Measurements from ENCODE around the gene HDAC9.

Gene HDAC9

DNA sequence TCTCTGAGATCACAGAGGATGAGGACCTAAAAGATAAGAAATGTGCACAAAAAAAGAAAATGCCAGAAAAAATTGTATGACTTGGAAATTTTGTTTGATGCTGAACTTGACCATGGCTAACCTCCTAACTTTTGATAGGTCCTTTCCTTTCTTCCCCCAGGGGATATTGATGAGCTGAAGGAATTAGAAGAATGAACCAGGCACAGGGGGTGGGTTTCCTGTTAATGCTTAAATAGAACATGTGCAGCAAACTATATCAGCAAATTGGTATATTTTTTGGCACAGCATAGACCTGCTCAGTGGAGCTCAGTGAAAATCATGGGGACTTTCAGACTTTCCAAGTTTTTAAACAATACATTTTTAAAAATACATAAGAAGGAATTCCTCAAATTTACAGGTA lies 300.7 kb downstream of the HDAC9 start:
- H3K36me3 ChIP-seq (replicated peaks; ENCODE audit: low read depth, low read length): no peaks in the 10 kb centered on the region
- no peak overlapping the region for H3K9ac ChIP-seq (ENCODE audit: low read length)
- no peaks in the 10 kb centered on the region for H3K79me2 ChIP-seq (ENCODE audit: low read length)
- H3K27me3 ChIP-seq (ENCODE audit: low read depth, low read length): no peaks in the 10 kb centered on the region
- H3K27ac ChIP-seq (ENCODE audit: low read length): no peak overlapping the region
- TF ChIP-seq EZH2phosphoT487 (IDR thresholded peaks at IDR 0.05; ENCODE audit: low read depth) (no peak), CTCF (IDR thresholded peaks at IDR 0.05; ENCODE audit: low read depth, low read length) (no peak)
- no peaks in the 10 kb centered on the region for H3K4me1 ChIP-seq (ENCODE audit: low read length)
- H3K9me3 ChIP-seq (ENCODE audit: insufficient read depth, low read length): no peaks in the 10 kb centered on the region
- no peaks in the 10 kb centered on the region for H4K20me1 ChIP-seq (ENCODE audit: insufficient read depth, low read length)
- H3K4me3 ChIP-seq (ENCODE audit: low read length): no peak overlapping the region
- no peak overlapping the region for H3K4me2 ChIP-seq (ENCODE audit: low read length)
- H2AFZ ChIP-seq (ENCODE audit: low read depth, low read length): no peak overlapping the region

- H3K27ac ChIP-seq (ENCODE audit: low read length): no peak overlapping the region
These were observed 302.7 kb downstream of the HDAC9 start for GRCh38 chr7:18798088-18798906.

GRCh38 chr7:18799899-18800298 lies 304.4 kb downstream of the HDAC9 start:
- H3K27me3 ChIP-seq (ENCODE audit: low read depth, low read length): no peaks in the 10 kb centered on the region

More at GRCh38 chr7:18798088-18798906, 302.7 kb downstream of the HDAC9 start:
- Histone ChIP-seq H3K4me3 (ENCODE audit: low read length) (no peak overlapping the region), H3K4me1 (ENCODE audit: low read length) (no peaks in the 10 kb centered on the region), H4K20me1 (ENCODE audit: insufficient read depth, low read length) (no peaks in the 10 kb centered on the region), H3K9ac (ENCODE audit: low read length) (no peak overlapping the region), H3K79me2 (ENCODE audit: low read length) (no peaks in the 10 kb centered on the region), H2AFZ (ENCODE audit: low read depth, low read length) (no peak overlapping the region), H3K36me3 (replicated peaks; ENCODE audit: low read depth, low read length) (no peaks in the 10 kb centered on the region), H3K27me3 (ENCODE audit: low read depth, low read length) (no peaks in the 10 kb centered on the region), H3K4me2 (ENCODE audit: low read length) (no peak overlapping the region), H3K9me3 (ENCODE audit: insufficient read depth, low read length) (no peaks in the 10 kb centered on the region)
- no peak for TF ChIP-seq EZH2phosphoT487 (IDR thresholded peaks at IDR 0.05; ENCODE audit: low read depth)

DNA sequence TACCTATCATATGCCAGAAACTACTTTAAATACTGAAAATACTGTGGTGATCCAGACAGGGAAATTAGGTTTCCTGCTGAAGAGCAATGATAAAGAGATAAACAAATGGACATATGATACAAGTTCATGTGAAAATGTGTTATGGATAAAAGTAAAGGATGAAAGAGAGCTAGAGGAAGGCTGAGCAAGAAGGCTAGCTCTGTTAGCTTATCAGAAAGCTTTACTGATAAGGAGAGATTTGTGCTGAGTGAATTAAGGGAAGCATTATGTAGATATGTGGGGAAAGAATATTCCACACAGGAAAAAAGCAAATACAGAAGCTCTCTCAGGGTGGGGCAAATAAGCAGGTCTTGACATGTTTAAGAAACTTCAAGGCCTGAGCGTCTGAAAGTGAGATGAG lies 308.4 kb downstream of the HDAC9 start:
- TF ChIP-seq EZH2phosphoT487 (IDR thresholded peaks at IDR 0.05; ENCODE audit: low read depth) (no peak), CTCF (IDR thresholded peaks at IDR 0.05; ENCODE audit: low read depth, low read length) (no peak)
- Histone ChIP-seq H4K20me1 (ENCODE audit: insufficient read depth, low read length) (no peaks in the 10 kb centered on the region), H3K27me3 (ENCODE audit: low read depth, low read length) (no peaks in the 10 kb centered on the region), H3K4me2 (ENCODE audit: low read length) (no peak overlapping the region), H3K9me3 (ENCODE audit: insufficient read depth, low read length) (no peaks in the 10 kb centered on the region), H3K9ac (ENCODE audit: low read length) (no peak overlapping the region), H3K4me3 (ENCODE audit: low read length) (no peak overlapping the region), H3K79me2 (ENCODE audit: low read length) (no peaks in the 10 kb centered on the region), H3K27ac (ENCODE audit: low read length) (no peak overlapping the region), H2AFZ (ENCODE audit: low read depth, low read length) (no peak overlapping the region), H3K36me3 (replicated peaks; ENCODE audit: low read depth, low read length) (no peaks in the 10 kb centered on the region), H3K4me1 (ENCODE audit: low read length) (no peaks in the 10 kb centered on the region)

More at GRCh38 chr7:18799899-18800298, 304.4 kb downstream of the HDAC9 start:
- no peak overlapping the region for H3K9ac ChIP-seq (ENCODE audit: low read length)
- no peaks in the 10 kb centered on the region for H4K20me1 ChIP-seq (ENCODE audit: insufficient read depth, low read length)
- no peak overlapping the region for H3K4me3 ChIP-seq (ENCODE audit: low read length)
- no peaks in the 10 kb centered on the region for H3K36me3 ChIP-seq (replicated peaks; ENCODE audit: low read depth, low read length)
- no peak overlapping the region for H3K27ac ChIP-seq (ENCODE audit: low read length)
- H3K4me1 ChIP-seq (ENCODE audit: low read length): no peaks in the 10 kb centered on the region
- no peaks in the 10 kb centered on the region for H3K9me3 ChIP-seq (ENCODE audit: insufficient read depth, low read length)
- H2AFZ ChIP-seq (ENCODE audit: low read depth, low read length): no peak overlapping the region
- H3K79me2 ChIP-seq (ENCODE audit: low read length): no peaks in the 10 kb centered on the region
- no peak for TF ChIP-seq CTCF (IDR thresholded peaks at IDR 0.05; ENCODE audit: low read depth, low read length)
- H3K4me2 ChIP-seq (ENCODE audit: low read length): no peak overlapping the region

Measured in OCI-LY3 (cell line).